ENCODE data around the gene TMEM74B.

TMEM74B gene

GRCh38 chr20:1197801-1198200 lies 13.0 kb upstream of the TMEM74B start:
- no peak overlapping the region for H3K23ac ChIP-seq (ENCODE audit: low read length)
- no peaks in the 10 kb centered on the region for H3K9me3 ChIP-seq (ENCODE audit: insufficient read depth, low read depth, low read length)
- no peak overlapping the region for H2BK120ac ChIP-seq (ENCODE audit: insufficient read depth, low read length, poor library complexity)
- no peak overlapping the region for H4K91ac ChIP-seq (ENCODE audit: low read depth, low read length)
- H3K4me1 ChIP-seq (ENCODE audit: control insufficient read depth in 1 of 2, insufficient read depth in 2 of 2, low read length in 2 of 2), result no peaks in the 10 kb centered on the region
- no peaks in the 10 kb centered on the region for H3K36me3 ChIP-seq (ENCODE audit: control insufficient read depth in 1 of 2, insufficient read depth in 2 of 2, low read length in 2 of 2)
- no peak overlapping the region for H4K12ac ChIP-seq (ENCODE audit: low read depth, low read length)
- H2BK12ac ChIP-seq (ENCODE audit: low read length), result no peak overlapping the region
- no peaks in the 10 kb centered on the region for H3K79me1 ChIP-seq (ENCODE audit: low read length)
- H3K4me2 ChIP-seq (ENCODE audit: low read length), result no peak overlapping the region
- no peak overlapping the region for H3K4me3 ChIP-seq (ENCODE audit: low read depth, low read length)
- no peak overlapping the region for H3K14ac ChIP-seq (ENCODE audit: low read length)
- H3K9ac ChIP-seq (ENCODE audit: low read length), result peak overlapping the region; percentile 69
- no peak overlapping the region for H4K8ac ChIP-seq (ENCODE audit: low read depth, low read length)
- H2AK5ac ChIP-seq (ENCODE audit: low read length), result no peak overlapping the region
- no peak overlapping the region for H2BK5ac ChIP-seq (ENCODE audit: low read depth, low read length, poor library complexity)
- WGBS (ENCODE audit: extremely low coverage, insufficient coverage, insufficient read length), result no CpG with 5 or more reads among the region's 7 CpGs
- no peak overlapping the region for H3K18ac ChIP-seq (ENCODE audit: low read length)
- H3K27ac ChIP-seq (ENCODE audit: low read depth, low read length), result no peak overlapping the region
- DNase-seq, result no peak
- H2AFZ ChIP-seq (ENCODE audit: insufficient read depth, low read length, poor library complexity), result no peak overlapping the region
- H3K79me2 ChIP-seq (ENCODE audit: control insufficient read depth, insufficient read depth, low read length, poor library complexity), result no peaks in the 10 kb centered on the region
- H3K27me3 ChIP-seq (ENCODE audit: insufficient read depth, low read length), result no peaks in the 10 kb centered on the region
- no peak overlapping the region for H3K4ac ChIP-seq (ENCODE audit: low read depth, low read length)

DNA sequence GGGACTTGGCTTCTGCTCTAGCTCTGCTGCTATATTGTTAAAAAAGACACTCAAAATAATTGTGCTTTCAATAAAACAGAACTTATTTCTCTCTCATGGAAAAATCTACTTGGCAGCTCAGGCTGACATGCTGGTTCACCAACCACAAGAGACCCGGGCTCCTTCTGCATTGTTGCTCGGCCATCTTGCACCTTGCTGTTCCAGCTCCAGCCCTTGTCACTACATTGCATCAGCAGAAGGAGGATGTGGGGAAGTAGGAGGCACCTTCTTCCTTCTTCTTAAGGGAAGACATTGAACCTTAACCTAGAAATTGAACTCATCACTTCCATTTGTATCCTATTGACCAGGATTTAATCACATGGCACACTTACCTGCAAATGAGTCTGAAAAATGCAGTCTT lies 11.9 kb upstream of the TMEM74B start:
- WGBS (ENCODE audit: extremely low coverage, insufficient coverage, insufficient read length), result no CpG with 5 or more reads among the region's 2 CpGs
- no peak overlapping the region for H4K12ac ChIP-seq (ENCODE audit: low read depth, low read length)

GRCh38 chr20:1195226-1195625 lies 10.4 kb upstream of the TMEM74B start:
- no peak overlapping the region for H4K8ac ChIP-seq (ENCODE audit: low read depth, low read length)
- no peak overlapping the region for H3K9ac ChIP-seq (ENCODE audit: low read length)
- H3K36me3 ChIP-seq (ENCODE audit: control insufficient read depth in 1 of 2, insufficient read depth in 2 of 2, low read length in 2 of 2), result no peaks in the 10 kb centered on the region
- H3K79me2 ChIP-seq (ENCODE audit: control insufficient read depth, insufficient read depth, low read length, poor library complexity), result no peaks in the 10 kb centered on the region
- no peak overlapping the region for H3K18ac ChIP-seq (ENCODE audit: low read length)
- no peak overlapping the region for H3K4ac ChIP-seq (ENCODE audit: low read depth, low read length)
- H2BK12ac ChIP-seq (ENCODE audit: low read length), result no peak overlapping the region
- no peak overlapping the region for H3K27ac ChIP-seq (ENCODE audit: low read depth, low read length)
- no peak overlapping the region for H2AK5ac ChIP-seq (ENCODE audit: low read length)
- no peak overlapping the region for H2BK120ac ChIP-seq (ENCODE audit: insufficient read depth, low read length, poor library complexity)
- no peak overlapping the region for H3K4me2 ChIP-seq (ENCODE audit: low read length)
- H3K79me1 ChIP-seq (ENCODE audit: low read length), result no peaks in the 10 kb centered on the region
- no peak for DNase-seq
- H4K12ac ChIP-seq (ENCODE audit: low read depth, low read length), result no peak overlapping the region
- no peak overlapping the region for H2BK5ac ChIP-seq (ENCODE audit: low read depth, low read length, poor library complexity)
- no peak overlapping the region for H3K14ac ChIP-seq (ENCODE audit: low read length)
- no peak overlapping the region for H2AFZ ChIP-seq (ENCODE audit: insufficient read depth, low read length, poor library complexity)
- H3K9me3 ChIP-seq (ENCODE audit: insufficient read depth, low read depth, low read length), result no peaks in the 10 kb centered on the region
- H3K4me1 ChIP-seq (ENCODE audit: control insufficient read depth in 1 of 2, insufficient read depth in 2 of 2, low read length in 2 of 2), result no peaks in the 10 kb centered on the region
- no peaks in the 10 kb centered on the region for H3K27me3 ChIP-seq (ENCODE audit: insufficient read depth, low read length)
- no CpG with 5 or more reads among the region's 1 CpG for WGBS (ENCODE audit: extremely low coverage, insufficient coverage, insufficient read length)
- H3K23ac ChIP-seq (ENCODE audit: low read length), result no peak overlapping the region
- H3K4me3 ChIP-seq (ENCODE audit: low read depth, low read length), result no peak overlapping the region
- H4K91ac ChIP-seq (ENCODE audit: low read depth, low read length), result no peak overlapping the region

More for the DNA sequence above, 11.9 kb upstream of the TMEM74B start:
- Histone ChIP-seq H3K27me3 (ENCODE audit: insufficient read depth, low read length) (no peaks in the 10 kb centered on the region), H2BK12ac (ENCODE audit: low read length) (no peak overlapping the region), H3K23ac (ENCODE audit: low read length) (no peak overlapping the region), H3K18ac (ENCODE audit: low read length) (no peak overlapping the region), H2AFZ (ENCODE audit: insufficient read depth, low read length, poor library complexity) (no peak overlapping the region), H2BK120ac (ENCODE audit: insufficient read depth, low read length, poor library complexity) (no peak overlapping the region), H3K79me1 (ENCODE audit: low read length) (no peaks in the 10 kb centered on the region), H3K4me3 (ENCODE audit: low read depth, low read length) (no peak overlapping the region), H3K14ac (ENCODE audit: low read length) (no peak overlapping the region), H3K9me3 (ENCODE audit: insufficient read depth, low read depth, low read length) (no peaks in the 10 kb centered on the region), H3K4me1 (ENCODE audit: control insufficient read depth in 1 of 2, insufficient read depth in 2 of 2, low read length in 2 of 2) (no peaks in the 10 kb centered on the region), H3K36me3 (ENCODE audit: control insufficient read depth in 1 of 2, insufficient read depth in 2 of 2, low read length in 2 of 2) (no peaks in the 10 kb centered on the region), H3K27ac (ENCODE audit: low read depth, low read length) (no peak overlapping the region), H2AK5ac (ENCODE audit: low read length) (no peak overlapping the region), H3K4ac (ENCODE audit: low read depth, low read length) (no peak overlapping the region), H3K4me2 (ENCODE audit: low read length) (no peak overlapping the region), H3K79me2 (ENCODE audit: control insufficient read depth, insufficient read depth, low read length, poor library complexity) (no peaks in the 10 kb centered on the region), H2BK5ac (ENCODE audit: low read depth, low read length, poor library complexity) (no peak overlapping the region), H4K91ac (ENCODE audit: low read depth, low read length) (no peak overlapping the region), H4K8ac (ENCODE audit: low read depth, low read length) (no peak overlapping the region), H3K9ac (ENCODE audit: low read length) (no peak overlapping the region)
- DNase-seq, result no peak

DNA sequence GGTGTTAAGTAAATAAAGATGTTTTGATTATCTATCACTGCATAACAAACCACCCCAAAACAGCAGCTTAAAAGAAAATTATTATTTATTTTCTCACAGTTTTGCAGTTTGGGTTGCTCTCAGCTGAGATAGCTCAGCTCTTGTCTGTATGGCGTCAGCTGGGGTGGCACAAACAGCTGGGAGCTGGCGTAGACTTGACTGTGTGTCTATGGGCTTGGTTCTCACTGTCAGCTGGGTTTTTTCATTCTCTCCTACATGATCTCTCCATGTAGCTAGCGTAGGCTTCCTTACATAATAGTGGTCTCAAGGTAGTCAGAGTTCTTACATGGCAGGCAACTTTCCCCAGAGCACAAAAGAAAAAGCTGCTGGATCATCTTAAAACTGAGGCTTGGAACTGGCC lies 6.5 kb upstream of the TMEM74B start:
- no peak overlapping the region for H2AK5ac ChIP-seq (ENCODE audit: low read length)
- no peak overlapping the region for H3K4me2 ChIP-seq (ENCODE audit: low read length)
- H2AFZ ChIP-seq (ENCODE audit: insufficient read depth, low read length, poor library complexity), result no peak overlapping the region
- no peak overlapping the region for H3K23ac ChIP-seq (ENCODE audit: low read length)
- peaks cover 0 to 5% of the 10 kb centered on the region in 2 experiments for H3K4me1 ChIP-seq (ENCODE audit: control insufficient read depth in 1 of 2, insufficient read depth in 2 of 2, low read length in 2 of 2)
- H4K91ac ChIP-seq (ENCODE audit: low read depth, low read length), result no peak overlapping the region
- H3K4ac ChIP-seq (ENCODE audit: low read depth, low read length), result no peak overlapping the region
- no peak overlapping the region for H4K12ac ChIP-seq (ENCODE audit: low read depth, low read length)
- peaks cover 5% of the 10 kb centered on the region for H3K9me3 ChIP-seq (ENCODE audit: insufficient read depth, low read depth, low read length)
- H3K14ac ChIP-seq (ENCODE audit: low read length), result no peak overlapping the region
- H3K27me3 ChIP-seq (ENCODE audit: insufficient read depth, low read length), result no peaks in the 10 kb centered on the region
- no peak overlapping the region for H2BK120ac ChIP-seq (ENCODE audit: insufficient read depth, low read length, poor library complexity)
- H3K4me3 ChIP-seq (ENCODE audit: low read depth, low read length), result no peak overlapping the region
- no peak overlapping the region for H3K27ac ChIP-seq (ENCODE audit: low read depth, low read length)
- no peak overlapping the region for H4K8ac ChIP-seq (ENCODE audit: low read depth, low read length)
- no CpG with 5 or more reads among the region's 3 CpGs for WGBS (ENCODE audit: extremely low coverage, insufficient coverage, insufficient read length)
- H2BK5ac ChIP-seq (ENCODE audit: low read depth, low read length, poor library complexity), result no peak overlapping the region
- H3K36me3 ChIP-seq (ENCODE audit: control insufficient read depth in 1 of 2, insufficient read depth in 2 of 2, low read length in 2 of 2), result no peaks in the 10 kb centered on the region
- DNase-seq, result no peak
- H3K18ac ChIP-seq (ENCODE audit: low read length), result no peak overlapping the region
- no peaks in the 10 kb centered on the region for H3K79me2 ChIP-seq (ENCODE audit: control insufficient read depth, insufficient read depth, low read length, poor library complexity)
- H3K9ac ChIP-seq (ENCODE audit: low read length), result no peak overlapping the region
- no peak overlapping the region for H2BK12ac ChIP-seq (ENCODE audit: low read length)
- H3K79me1 ChIP-seq (ENCODE audit: low read length), result no peaks in the 10 kb centered on the region

All from trophoblast cell (in vitro differentiated cells and primary cell).